ENCODE data around the gene AFF3.

DNA sequence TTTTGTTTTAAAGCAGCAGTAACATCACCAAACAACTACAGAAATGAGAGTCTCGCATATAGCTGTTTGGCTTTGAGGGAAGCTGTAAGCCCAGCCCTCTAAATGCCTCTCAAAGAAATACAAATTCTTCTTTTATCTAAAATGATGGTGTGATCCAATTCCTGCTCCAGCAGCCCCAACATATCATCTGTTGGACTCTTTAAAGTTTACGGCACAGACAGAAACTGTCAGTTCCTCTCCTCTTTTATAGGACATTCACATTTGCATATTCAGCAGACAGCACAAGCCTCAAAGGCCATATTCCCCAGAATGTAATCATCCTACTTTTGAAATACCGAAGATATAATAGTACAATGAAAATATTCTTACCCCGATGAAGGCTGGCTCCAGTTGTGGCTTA, 435.7 kb downstream of the AFF3 start:
- no peak for TF ChIP-seq POLR2A (IDR thresholded peaks at IDR 0.05)
- TF ChIP-seq, protein P1, sequence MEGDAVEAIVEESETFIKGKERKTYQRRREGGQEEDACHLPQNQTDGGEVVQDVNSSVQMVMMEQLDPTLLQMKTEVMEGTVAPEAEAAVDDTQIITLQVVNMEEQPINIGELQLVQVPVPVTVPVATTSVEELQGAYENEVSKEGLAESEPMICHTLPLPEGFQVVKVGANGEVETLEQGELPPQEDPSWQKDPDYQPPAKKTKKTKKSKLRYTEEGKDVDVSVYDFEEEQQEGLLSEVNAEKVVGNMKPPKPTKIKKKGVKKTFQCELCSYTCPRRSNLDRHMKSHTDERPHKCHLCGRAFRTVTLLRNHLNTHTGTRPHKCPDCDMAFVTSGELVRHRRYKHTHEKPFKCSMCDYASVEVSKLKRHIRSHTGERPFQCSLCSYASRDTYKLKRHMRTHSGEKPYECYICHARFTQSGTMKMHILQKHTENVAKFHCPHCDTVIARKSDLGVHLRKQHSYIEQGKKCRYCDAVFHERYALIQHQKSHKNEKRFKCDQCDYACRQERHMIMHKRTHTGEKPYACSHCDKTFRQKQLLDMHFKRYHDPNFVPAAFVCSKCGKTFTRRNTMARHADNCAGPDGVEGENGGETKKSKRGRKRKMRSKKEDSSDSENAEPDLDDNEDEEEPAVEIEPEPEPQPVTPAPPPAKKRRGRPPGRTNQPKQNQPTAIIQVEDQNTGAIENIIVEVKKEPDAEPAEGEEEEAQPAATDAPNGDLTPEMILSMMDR (IDR thresholded peaks at IDR 0.05): no peak

All from stomach (tissue), 4 donors.